HG02938 (cell line): ENCODE data around the gene SIL1.
A peak's percentile ranks its signal among the peaks of the same experiment; 100 is the strongest.

Experiments
- ATAC-seq: cut with Tn5 transposase; IDR thresholded peaks from one replicate; pipeline ENCODE4 v1.9.1; 2021; ENCODE audit warnings: mild to moderate bottlenecking, moderate library complexity; ENCODE audit not compliant: unreplicated experiment

SIL1 gene

DNA sequence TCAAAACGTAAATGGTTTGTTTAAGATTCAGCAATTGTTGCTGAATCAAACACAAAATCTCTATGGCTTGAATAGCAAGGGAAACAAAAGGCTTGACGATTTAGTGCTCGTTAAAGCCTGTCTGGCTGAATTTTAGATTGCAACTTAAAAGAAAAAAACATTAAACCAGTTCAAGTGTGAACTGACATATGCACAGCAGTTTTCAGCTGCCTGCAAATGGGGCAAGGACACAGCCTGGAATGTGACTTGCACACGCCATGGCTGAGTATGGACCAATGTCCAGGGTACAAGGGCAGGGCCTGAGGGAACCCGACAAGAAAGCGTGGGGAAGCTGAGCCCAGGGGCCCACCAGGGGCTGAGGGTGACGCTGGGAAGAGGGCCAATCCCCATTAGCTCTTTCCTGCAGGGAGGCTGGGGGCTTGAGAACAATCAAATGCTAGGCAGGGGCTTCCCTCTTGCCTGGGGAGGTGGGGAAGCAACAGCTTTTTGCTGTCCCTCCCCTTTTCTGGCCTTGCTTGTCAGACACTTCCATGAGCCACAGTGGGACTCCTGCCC, 233.4 kb downstream of the SIL1 start:
- no peak for ATAC-seq

DNA sequence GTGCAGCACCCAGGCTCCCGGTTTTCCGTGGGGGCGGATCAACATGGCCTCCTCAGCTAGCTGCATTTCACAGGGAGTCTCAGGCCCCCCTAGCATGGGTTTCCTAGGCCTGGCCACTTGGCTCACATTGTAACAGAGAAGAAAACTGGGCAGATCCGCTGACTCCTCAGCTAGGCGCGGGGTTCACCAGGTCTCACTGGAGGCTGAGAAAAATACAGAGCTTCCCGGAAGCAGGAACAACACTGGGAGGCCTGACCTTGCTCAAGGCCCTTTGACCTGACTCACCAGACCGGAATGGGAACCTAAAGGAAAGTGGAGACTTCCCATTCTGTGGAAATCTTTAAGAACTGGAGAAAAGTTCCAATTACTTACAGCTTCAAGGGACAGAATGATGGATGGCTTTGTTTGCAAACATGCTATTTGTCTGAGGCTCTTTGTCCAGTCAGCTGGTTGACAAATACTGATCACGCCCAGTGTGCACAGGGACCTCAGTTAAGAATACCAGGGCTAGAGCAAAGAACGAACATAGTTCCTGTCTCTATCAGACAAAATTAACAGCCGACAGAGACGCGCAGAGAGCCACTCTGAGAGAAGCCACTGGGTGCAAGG, 234.3 kb downstream of the SIL1 start:
- ATAC-seq = no peak

DNA sequence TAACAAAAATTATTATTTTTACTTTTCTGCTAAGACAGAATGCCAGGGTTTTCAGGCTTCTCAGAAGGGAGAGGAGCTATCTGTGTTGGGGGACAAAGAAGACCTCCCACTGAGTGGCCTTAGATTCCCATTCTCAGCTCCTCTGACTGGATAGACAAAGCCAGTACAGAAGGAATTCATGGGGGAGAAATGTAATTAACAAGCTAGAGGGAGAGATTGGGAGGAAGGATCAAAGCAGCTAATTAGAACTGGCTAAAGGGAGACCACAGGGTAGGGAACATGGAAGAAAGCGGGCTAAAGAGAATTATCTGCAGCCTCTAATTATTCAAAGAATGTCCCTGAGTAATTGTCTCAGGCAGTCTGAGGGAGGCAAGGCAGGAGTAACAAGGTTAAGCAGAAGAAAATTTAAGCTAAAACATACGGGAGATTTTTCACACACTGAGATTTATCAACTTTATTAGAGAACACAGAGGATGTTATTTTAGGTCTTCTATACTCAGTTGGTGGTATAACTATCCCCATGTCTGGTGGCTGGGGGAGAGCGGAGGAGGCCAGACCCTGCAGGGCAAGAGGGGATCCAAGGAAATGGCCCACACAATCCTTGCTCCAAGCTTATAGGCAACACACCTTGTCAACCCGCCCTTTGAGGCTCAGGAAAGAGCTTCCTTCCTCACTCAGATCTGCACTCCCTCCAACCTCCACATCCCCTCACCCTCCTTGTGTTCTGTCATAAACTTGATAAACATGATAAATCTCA, 235.4 kb downstream of the SIL1 start:
- no peak for ATAC-seq

DNA sequence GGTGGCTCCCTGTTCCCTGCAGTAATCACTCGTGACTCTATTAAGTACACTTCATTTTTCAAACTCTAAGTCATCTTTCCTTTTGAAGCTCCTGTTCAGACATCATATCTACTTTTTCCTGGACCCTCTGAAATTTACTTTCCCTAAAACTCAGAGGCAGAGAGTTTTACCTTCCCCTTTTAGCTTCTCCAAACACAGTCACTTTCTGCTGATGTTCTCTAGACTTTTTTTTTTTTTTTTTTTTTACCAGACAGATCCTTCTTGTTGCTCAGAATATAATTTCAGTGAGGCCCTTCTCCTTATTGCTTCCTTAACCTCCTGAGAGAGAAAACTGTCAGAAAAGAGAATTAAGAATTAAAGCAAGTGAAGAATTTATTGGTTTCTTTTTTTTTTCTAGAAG, 236.4 kb downstream of the SIL1 start:
- no peak for ATAC-seq

DNA sequence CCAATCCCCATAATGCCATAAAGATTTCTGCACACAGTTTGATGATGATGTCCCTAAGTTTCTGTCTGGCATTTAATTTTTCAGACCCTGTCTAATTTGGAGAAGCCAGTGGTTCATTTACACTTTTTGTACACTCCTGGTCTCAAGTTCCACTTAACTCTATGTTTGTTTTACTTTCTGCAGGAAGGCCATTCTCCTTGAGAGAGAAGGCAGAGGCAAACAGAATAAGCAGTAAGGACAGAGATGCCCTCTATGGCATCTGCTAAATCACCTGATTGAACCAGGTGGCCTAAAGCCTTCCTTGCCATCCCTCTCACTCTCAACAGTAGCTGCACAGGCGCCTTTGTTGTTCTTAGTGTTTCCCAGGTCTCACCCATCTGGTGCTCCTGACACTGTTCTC, 236.9 kb downstream of the SIL1 start:
- ATAC-seq = no peak

DNA sequence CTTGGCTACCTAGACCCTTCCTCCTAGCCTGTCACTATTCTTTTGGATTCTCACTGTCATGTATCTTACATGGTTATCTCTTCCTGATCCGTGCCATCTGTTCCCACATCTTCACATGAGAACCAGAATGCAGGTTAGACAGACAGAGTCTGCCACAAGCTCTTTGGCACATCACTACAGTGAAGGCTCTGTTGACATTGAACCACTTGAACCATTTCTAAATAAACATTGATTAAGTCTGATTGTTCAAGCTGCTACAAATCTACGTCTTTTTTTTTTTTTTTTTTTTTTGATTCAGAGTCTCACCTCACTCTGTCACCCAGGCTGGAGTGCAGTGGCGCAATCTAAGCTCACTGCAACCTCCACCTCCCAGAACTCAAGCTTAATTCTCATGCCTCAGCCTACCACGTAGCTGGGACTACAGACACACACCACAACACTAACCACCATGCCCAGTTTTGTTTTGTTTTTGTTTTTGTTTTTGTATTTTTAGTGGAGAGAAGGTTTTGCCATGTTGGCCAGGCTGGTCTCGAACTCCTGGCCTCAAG, 237.9 kb downstream of the SIL1 start:
- ATAC-seq = no peak

DNA sequence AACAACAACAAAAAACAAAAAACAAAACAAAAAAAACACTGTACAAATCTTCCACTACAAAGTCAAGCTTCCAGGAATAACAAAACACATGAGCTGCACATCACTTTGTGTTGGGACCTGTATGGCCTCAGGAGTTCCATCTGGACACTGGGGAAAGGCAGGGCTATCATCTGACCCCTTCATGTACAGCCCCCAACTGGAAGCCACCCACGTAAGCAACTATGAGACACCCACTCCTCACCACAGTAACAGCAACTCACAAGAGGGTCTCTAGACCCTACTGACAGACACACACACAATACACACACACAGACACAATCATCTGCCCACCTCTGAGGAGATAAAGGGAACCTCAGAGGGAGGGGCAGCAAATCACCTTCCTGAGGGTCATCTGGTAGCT, 241.4 kb downstream of the SIL1 start:
- no peak for ATAC-seq

DNA sequence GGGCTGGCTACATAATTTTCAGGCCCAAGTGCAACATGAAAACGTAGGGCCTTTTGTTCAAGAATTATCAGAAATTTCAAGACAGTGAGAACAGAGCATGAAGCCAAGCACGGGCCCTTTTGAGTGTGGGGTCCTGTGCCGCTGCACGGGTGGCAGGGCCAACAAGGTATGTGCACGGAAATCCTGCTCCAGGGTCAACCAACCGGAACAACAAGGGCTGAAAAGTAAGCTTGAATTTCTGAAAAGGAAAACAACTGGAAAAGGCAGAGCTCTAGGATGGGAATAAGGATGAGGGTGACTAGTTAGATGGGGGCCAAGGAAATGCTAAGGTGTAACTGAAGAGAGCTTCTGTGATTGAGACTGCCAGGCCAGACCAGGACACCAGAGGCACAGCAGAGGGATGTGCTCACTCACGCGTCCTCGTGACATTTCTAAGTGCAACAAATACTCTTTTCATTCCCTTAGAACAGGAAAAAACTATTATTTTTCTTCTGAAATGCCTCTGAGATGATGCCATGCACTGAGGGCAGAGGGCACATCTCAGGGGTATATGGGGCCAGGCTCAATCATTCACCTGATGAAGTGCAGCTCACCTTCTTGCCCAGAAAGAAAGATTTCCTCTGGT, 242.4 kb downstream of the SIL1 start:
- no peak for ATAC-seq

DNA sequence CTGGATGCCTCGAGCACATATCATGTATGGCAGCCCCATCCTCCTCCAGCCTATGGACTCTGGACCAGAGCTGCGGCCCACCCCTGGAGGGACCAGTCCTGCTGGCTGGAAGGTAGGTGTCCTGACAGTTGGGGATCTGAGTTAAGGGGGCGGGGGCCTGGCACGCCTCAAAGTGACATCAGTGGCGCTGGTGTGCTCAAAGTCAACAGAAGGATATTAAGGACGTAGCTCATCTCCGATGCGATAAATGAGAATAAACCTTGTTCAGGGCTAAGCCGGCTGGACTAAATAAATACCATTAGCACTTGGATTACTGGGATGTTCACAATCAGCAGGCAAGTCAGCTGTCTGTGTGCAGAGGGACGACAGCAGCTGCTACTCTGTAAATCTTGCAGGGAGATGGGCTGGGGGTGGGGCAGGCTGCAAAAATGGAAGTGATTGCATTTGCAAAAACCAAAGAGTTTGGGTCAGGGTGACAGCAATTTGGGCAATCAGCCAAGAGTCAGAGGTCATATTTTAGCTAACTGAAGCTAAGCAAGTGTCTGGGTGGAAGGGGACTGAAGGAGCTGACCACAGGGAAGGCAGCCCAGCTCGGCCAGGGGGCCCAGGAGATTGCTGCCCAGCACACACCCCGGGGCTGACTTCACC, 243.0 kb downstream of the SIL1 start:
- no peak for ATAC-seq

DNA sequence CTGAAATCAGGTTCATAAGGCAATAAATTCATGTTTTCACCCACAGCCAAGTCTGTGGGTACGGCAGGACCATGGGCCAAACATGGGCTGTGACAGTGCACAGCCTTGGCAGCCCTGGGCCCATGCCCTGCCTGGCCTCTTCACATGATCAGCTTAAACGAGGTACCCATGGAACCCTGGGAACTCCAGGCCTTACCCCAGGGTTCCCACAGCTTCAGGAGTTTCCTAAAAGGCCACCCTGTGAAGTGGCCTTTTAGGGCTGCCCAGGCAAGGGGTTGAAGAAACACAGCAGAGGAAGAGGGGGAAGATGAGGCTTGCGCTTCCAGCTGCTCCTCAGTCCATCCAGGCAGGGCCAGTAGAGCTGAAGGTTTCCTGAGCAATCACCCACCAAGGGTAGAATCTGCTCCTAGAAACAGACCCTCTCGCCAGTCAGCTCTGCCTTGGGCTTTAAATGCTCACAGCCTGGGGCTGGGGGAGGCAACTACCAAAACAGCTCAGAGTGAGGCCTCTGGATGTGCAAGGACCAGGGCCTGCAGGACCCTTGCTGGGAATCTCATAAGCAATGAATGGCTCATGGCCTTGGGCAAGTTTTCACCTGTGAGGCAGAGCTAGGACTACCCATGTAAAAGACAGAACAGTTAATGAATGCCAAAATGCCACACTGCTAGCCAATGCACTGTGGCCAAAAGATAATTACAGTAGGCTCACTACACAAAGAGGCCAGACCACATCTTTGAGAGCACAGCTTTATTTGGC, 243.7 kb downstream of the SIL1 start:
- no peak for ATAC-seq

DNA sequence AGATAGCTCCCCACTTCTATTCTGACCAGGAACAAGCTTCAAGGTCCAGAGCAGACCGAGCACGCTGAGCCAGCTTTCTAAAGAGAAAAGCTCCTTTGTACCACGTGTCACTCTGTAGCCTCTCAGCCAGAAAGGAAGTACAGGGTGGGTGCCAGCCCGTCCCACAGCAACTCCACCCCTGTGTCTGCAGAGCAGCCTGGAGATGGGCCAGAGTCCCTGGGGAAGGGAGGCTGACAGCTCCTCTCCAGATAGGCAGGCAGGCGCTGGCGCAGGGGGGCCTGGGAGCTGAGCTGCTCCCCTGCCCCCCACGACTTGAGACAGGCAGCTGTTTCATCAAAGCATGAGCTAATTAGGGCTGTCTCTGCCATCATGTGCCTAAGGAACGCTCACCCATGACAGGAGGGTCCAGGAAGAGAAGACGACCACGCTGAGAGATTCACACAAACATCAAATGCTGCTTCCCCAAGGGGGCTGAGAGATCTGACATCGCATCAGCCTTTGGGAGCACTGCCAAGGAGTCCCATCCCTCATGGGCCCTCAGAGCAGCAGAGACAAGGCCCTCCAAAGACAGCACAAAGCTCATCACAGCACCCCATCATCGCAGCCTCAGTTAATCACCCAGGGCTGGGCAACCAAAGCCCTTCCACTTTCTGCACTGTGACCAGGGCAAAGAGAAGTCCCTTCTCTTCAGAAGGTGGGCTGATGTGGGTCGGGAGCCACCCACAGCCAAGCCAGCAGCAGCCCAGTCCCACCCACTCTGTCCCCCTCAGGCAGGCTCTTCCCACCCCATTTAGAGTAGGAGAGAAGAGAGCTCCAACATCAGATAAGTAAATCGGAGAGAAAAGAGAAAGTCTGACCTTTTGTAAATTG, 244.5 kb downstream of the SIL1 start:
- ATAC-seq = peak; percentile 47

DNA sequence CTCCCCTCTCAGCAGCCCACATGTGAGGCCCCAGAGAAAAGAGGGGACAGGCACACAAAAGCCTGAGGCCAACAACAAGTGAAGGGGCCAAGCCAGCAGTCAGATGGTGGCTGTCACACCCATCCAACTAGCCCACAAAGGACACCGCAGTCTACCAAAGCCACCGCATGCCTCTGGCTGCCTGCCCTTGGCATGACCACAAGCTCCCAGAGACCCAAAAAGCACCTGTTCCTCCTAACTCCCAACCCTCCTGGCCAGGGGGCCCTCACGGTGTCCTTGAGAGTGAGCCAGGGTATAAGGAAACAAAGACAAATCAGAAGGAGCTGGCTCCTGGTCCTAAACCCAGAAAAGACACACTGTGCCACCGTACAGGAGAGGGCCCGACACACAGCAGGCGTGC, 245.2 kb downstream of the SIL1 start:
- no peak for ATAC-seq

DNA sequence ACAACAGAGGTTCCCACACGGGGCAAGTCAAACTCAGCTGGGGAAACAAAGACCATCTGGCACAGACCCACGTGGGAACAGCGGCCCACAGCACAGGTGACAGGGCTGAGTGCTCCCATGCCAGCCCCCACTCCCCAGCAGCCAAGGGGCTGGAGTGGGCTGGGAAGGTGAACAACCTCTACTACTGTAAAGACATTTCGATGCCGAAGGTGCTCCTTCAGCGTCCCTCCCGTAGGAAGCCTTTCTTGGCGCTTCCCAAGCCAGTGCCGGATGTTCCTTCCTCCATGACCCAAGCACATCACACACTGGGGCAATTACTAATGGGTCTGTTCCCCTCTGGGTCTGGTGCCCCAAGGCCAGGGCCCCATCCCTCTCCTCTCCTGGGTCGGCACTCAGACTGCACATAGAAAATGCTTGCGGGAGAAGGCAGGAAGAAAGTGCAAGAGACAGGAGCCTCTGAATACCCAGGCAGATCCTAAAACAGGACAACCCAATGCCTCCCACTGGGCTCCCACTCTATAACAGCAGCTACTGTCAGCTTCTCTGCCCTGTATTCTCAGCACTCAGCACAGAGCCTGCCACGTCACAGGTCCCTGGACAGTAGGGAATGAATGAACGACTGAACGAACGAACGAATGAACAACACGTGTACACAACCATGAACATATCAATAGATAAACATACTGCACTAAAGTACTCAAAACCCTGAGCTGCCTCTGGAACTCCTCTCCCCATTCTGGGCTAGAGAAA, 246.0 kb downstream of the SIL1 start:
- no peak for ATAC-seq

DNA sequence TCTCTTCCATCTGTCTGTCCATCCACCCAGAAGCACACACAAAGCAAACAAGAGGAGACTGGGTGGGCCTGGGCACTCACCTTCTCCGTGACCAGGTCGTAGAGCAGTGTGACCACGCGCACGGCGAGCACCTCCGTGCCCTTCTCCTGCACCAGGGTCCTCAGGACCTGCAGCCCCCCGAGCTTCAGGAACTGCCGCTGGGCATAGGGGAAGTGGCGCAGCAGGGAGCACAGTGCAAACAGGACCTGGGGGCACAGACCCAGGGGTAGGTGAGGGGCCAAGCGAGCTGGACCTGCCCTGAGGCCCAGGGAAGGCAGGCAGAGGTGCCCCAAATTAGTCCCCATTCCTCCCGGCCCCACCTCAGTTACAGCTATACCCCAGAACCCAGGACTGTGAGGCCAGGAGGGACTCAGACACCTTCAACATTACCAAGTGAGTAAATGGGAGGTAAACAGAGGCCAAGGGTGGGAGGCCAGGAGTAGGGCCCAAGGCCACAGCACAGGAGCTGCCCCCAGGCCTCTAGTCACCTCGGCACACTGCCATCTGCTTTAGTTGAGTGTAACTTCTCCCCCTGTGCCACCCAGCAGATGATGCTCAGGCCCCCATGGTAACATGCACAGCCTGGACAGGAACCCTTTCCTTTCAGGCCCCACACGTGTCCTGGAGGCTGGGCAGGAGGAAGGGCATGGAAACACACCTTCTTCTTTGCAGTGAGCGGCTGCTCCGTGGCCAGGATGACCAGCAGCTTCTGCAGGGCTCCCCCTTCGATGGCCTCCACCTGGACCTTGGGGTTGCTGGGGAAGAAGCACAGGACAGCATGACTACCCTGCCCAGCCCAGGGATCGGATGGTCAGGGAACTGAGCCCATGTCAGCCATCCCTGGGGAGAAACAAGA, 246.8 kb downstream of the SIL1 start:
- no peak for ATAC-seq

DNA sequence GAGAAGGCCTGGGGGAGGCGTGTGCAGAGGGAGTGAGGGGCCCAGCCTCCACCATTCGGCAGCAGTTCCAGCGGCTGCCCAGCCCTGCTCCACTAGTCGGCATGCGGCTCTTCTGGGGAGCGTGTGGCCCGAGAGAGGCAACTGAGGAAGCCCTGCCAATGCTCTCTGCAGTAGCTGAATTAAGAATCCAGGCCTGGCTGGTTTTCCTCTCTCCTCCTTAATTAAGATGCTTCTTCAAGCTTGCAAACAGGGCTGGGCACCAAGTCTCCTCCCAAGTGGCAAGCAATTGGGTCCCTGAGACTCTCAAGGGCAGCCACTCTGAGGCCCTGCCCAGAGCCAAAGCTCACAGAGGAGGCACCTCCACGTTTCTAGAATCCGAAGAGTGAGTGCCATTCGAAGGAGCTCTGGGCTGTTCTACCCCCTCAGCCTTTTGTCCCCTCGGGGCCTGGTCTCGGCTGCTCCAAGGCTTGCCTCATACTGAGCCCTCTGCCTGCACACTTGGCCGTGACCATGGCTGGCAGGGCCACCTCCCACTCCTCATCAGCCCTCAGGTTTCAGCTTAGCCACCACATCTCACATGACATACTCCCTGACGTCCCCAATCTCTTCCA, 247.6 kb downstream of the SIL1 start:
- ATAC-seq = no peak

DNA sequence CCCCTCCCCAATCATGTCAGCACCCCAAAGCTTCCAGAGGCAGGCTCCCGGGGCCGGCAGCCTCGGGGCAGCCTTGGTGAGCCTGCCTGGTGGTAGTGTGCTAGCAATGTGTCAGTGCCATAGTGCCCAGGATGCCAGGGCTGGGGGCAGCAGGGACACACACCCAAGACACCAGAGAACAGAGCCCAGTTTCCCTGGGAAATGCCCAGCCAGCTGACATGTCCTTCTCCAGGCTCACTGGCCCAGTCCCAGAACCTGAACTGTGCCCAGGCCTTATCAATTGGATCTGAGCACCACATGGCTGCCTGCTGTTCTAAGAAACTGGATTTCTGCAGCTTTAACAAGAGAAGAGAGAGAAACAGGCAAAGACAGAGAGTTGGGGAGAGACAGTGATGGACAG, 248.2 kb downstream of the SIL1 start:
- ATAC-seq = no peak

DNA sequence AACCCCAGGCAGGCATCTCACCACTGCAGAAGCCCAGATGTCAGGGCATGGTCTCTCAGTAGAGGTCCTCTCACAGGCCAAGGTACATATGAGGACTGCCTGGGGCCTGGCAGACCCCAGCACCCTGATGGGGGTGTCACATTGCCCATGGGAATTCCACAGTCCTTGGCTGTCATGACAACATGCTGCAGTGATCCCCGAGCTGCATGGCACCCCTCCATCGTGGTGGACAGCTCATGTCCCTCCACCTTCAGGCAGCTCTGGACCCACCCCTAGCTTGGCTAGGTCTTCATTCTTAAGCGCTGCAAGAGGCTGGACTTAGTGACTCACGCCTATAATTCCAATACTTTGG, 249.0 kb downstream of the SIL1 start:
- ATAC-seq = no peak
